LoVo (cell line): Measurements from ENCODE around the gene PCBP3.
"Not testable (repeated sequence)": the region's sequence is repeated elsewhere in the genome, so short reads cannot be mapped to it uniquely, and the experiment has no call there.

ENCODE experiments used
- DNase-seq: peaks from one replicate; pipeline ENCODE4 v3.0.0-alpha.2; 2016; ENCODE audit warnings: low spot score

Gene PCBP3

GRCh38 chr21:45635271-45636151 is 8.0 kb upstream of the PCBP3 start:
- no peak for DNase-seq

DNA sequence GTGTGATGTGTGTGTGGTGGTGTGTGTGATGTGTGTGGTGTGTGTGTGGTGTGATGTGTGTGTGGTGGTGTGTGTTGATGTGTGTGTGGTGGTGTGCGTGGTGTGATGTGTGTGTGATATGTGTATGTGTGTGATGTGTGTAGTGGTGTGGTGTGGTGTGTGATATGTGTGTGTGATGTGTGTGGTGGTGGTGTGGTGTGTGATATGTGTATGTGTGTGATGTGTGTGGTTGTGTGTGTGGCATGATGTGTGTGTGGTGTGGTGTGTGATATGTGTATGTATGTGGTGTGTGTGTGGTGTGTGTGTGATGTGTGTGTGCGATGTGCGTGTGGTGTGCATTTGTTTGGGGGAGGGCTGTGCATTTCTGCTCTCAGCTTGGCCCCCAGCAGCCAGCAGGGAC is 7.1 kb upstream of the PCBP3 start:
- DNase-seq: no peak

- DNase-seq: no peak
These were observed 6.4 kb upstream of the PCBP3 start for GRCh38 chr21:45636951-45637646.

DNA sequence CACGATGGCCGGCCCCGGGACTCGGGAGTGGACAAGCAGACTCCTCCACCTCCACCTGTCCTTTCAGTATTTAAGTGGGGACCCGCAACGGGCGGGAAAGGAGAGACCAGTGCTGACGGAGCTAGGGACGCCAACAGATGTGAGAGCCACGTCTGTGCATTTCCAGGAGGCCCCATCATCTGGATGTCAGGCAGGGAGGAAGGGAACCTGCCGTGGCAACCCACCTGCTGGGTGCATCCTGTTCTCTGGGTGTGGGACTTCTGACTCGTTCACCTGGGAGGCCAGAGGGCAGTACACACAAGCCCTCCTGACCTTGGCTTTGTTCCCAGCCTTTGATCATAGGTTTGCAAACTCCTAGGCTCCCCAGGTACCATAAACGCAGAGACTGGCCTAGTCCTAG is 5.6 kb upstream of the PCBP3 start:
- no peak for DNase-seq

GRCh38 chr21:45638707-45639106 is 4.8 kb upstream of the PCBP3 start:
- no peak for DNase-seq

GRCh38 chr21:45639206-45640000 is 4.1 kb upstream of the PCBP3 start:
- no peak for DNase-seq

DNA sequence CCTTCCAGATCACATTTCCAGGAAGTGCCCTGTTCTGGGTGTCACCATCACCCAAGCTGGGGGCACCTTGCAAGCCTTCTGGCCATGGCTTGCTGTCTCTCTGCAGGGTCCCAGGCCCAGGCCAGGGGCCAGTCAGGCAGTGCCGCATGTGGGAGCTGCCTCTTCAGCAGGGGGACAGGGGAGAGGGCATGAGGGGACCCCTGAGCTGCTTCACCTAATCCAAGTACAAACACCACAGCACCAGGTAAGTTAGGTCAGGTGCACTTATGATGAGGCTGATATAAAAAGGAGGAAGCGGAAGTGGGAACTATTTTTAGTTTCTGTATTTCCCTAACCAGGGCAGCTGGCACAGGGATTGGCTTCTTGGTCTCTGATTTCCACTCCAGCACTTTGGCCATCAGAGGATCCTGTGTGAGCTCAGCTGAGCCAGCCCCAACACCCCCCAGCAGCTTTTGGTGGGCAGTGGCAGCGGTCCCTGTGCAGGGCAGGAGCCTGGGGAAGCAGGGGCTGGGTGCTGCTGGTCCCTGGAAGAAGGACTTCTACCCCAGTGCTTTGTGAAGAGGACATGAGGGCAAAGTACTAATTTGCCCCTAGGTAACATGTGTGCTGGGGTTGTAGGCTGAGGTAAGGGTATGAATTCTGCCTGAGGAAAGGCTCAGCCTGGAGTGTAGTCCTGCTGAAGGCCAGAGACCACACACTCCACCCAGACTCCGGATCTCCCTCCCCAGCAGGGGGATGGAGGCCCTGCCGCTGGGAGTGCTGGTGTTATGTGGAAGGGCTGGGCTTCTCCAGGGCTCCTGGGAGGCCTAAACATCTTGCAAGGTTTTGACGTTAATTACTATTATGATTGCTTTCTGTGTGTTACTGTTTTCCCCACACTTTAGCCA is 3.3 kb upstream of the PCBP3 start:
- DNase-seq: no peak

- no peak for DNase-seq
These were observed 2.5 kb upstream of the PCBP3 start for GRCh38 chr21:45640888-45641479.

DNA sequence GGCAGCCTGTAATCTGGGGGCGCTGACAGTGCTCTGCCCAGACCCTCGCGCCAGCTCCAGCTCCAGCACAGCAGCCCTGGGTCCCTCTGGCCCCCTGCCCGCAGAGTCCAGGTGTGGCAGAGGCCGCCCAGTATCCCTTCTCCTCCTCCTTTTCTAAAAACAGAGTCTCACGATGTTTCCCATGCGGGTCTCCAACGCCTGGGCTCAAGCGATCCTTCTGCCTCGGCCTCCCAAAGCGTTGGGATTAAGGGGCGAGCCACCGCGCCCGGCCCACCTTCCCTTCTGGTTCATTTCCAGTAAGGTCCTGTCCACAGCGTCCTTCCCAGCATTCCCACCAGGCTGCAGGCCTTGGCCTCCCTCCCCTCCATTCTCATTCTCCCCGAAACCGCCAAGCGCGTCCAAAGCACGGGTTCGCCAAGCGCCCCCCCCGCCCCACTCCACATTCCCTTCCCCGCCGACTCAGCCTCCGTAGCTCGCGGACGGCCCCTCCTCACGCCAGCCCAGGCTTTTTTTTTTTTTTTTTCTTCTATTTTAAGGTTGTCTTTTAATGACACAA is 2.0 kb upstream of the PCBP3 start:
- DNase-seq: no peak

- DNase-seq: no peak
These were observed 1.3 kb upstream of the PCBP3 start for GRCh38 chr21:45642122-45642813.

DNA sequence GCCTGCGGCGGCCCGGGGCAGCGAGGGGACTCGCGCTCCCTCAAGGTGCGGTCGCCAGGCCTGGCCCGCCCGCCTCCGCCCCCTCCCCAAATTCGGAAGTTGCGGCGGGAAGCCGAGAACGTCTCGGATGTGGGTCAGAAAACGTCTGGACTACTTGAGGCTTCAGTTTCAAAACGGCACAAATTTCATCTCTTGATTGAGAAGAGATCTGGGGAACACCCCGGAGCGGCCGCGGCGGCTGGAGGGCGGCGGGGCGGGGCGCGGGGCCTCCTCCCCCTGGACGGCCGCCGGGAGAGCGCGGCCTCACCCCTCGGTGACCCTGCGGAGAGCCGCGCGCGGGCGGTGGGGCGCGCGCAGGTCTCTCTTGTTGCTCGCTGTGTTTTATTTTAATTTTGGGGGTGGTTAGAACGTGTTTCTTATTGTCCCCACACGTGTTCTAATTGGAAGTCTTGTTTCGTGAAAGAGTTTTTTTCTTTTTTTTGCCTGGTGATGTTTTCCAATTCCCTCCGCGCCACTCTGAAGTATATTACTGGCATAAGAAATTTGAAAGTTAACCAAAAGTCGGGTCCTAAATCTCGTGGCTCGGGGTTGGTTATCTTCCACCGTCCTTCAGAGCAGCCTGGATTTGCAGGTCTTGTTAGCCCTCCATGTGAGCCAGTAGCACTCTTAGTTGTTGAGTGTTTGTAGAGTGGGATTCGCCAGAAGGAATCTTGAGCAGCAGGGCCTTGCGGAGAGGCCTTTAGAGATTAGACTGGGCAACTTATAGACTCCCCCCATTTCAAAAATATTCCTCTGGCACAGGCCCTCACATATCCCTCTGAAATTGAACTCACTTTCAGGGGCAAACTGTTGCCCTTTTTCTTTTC is 749 bp downstream of the PCBP3 start:
- DNase-seq: no peak

DNA sequence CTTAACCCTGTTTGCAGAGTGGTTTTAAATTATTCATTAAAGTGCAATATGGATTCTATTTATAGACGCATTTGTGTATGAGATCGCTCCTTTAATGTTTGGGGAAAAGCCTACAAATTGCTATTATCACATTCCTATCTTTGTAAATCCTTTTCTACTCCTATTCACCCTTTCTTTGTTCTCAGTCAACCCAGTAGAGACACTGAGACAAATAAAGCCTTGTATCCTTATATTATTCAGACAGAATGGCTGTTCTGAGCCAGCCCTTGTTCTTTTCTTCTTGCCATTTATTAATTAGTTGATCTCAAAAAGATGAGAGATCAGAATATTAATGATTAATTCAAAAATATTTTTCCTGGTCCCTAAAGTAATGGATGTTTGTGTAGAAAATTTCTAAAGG is 8.4 kb downstream of the PCBP3 start:
- DNase-seq: no peak

DNA sequence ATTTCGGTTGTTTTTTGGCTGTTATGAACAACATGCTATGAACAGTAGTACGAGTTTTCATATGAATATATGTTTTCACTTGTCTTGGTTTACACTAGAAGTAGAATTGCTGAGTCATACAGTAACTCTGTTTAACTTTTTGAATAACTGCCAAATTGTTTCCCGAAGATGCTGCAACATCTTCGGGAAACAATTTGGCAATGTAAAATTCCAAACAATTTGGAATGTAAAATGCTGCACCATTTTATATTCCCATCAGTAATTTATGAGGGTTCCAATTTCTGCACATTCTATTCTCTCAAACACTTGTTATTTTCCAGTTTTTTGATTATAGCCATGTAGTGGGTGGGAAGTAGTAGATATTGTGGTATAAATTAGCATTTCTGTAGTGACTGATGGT is 11.6 kb downstream of the PCBP3 start:
- no peak for DNase-seq

GRCh38 chr21:45656114-45656513 is 12.6 kb downstream of the PCBP3 start:
- not testable (repeated sequence) for DNase-seq

GRCh38 chr21:45661913-45662622 is 18.5 kb downstream of the PCBP3 start:
- DNase-seq: not testable (repeated sequence)

- not testable (repeated sequence) for DNase-seq
These were observed 19.2 kb downstream of the PCBP3 start for GRCh38 chr21:45662623-45663245.

DNA sequence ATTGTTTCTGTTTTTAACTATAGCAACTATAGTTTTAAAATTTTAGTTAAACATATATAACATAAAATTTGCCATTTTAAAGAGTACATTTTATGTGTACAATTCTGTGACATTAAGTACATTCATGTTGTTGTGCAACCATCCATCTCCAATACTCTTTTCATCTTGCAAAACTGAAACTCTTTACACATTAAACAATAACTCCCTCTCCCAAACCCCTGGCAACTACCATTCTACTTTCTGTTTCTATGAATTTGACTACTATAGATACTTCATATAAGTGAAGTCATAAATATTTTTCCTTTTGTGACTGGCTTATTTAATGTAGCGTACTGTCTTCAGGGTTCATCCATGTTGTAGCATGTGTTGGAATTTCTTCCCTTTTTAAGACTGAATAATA is 25.9 kb downstream of the PCBP3 start:
- DNase-seq: no peak

- DNase-seq: no peak
These were observed 27.2 kb downstream of the PCBP3 start for GRCh38 chr21:45670731-45671130.
